ENCODE results near the gene CNTD1. TPM values are rescaled to one million over a fixed set of nuclear protein-coding genes. Genes with fewer than 3 reads are reported as not detected.

Gene CNTD1
- total RNA-seq, 2 donors from 2014 or later, result 1.4 to 7.7 TPM

DNA sequence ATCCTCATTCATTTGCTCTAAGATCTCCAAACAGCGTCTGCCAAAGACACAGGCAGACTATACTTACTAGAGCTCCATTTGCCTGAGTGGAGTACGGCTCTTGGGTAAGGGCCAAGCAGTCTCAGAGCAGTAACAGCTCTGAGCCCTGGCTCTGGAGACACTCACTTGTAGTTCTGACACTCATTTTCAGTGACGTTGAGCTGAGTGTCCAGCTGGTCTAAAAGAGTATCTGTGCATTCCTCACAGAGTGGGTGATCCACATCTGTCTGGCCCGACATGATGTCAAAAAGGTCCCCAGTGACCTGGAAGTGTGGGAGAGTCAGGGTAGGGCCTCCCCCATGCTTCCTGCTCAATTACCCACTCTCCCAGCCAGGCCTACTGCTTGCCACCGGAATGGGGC, 19.7 kb downstream of the CNTD1 start:
- no peak for DNase-seq (ENCODE audit: low spot score)
- no peaks in the 10 kb centered on the region for H3K9me3 ChIP-seq
- TF ChIP-seq POLR2A (IDR thresholded peaks at IDR 0.05), result no peak
- TF ChIP-seq, protein P1, sequence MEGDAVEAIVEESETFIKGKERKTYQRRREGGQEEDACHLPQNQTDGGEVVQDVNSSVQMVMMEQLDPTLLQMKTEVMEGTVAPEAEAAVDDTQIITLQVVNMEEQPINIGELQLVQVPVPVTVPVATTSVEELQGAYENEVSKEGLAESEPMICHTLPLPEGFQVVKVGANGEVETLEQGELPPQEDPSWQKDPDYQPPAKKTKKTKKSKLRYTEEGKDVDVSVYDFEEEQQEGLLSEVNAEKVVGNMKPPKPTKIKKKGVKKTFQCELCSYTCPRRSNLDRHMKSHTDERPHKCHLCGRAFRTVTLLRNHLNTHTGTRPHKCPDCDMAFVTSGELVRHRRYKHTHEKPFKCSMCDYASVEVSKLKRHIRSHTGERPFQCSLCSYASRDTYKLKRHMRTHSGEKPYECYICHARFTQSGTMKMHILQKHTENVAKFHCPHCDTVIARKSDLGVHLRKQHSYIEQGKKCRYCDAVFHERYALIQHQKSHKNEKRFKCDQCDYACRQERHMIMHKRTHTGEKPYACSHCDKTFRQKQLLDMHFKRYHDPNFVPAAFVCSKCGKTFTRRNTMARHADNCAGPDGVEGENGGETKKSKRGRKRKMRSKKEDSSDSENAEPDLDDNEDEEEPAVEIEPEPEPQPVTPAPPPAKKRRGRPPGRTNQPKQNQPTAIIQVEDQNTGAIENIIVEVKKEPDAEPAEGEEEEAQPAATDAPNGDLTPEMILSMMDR (IDR thresholded peaks at IDR 0.05), result no peak
- TF ChIP-seq POLR2AphosphoS5 (IDR thresholded peaks at IDR 0.05), result no peak
- H3K27me3 ChIP-seq (replicated peaks; ENCODE audit: insufficient read depth), result no peaks in the 10 kb centered on the region
- WGBS, result 88% methylated on average over 5 of the region's 5 CpGs
- H3K36me3 ChIP-seq, result peaks cover 19 to 25% of the 10 kb centered on the region in 2 donors
- H3K4me3 ChIP-seq, result no peak overlapping the region
- intact Hi-C loops (cut with DNase I), result no loop called here
- no peak overlapping the region for H3K27ac ChIP-seq
- H3K4me1 ChIP-seq (replicated peaks), result no peaks in the 10 kb centered on the region

DNA sequence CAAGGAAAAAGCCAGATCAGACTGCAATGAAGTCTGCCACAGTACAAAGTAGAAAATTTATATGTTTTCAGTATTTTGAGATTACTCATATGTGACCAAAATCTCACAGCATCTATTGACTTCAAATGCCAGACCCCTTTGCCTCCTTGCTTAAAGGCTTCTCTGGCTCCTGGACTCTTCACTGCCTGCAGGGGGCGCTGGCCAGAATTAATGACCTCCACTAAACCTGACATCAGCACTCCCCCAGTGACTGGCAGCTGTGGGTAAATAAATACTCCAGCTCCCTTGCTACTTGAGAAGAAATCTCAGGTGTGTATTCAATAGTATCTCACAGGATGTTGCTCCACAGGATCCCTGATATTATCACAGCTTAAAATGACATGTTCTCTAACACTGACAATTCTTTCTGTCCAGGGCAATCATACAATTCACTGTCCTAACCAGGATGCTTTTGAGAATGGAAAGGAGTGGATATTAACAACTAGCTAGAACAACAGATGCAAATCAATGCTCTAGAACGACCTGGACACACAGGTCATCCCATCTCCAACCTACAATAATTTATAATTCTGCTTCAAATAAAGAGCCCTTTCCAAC, 21.4 kb downstream of the CNTD1 start:
- WGBS, result 45% methylated on average over 2 of the region's 2 CpGs
- intact Hi-C loops (cut with DNase I), result loop anchor here (5.0 kb wide), 1 partner anchor 98 kb away; no protein-coding TSS in a partner anchor
- Histone ChIP-seq H3K27me3 (replicated peaks; ENCODE audit: insufficient read depth) (no peaks in the 10 kb centered on the region), H3K27ac (no peak overlapping the region), H3K4me1 (replicated peaks) (no peaks in the 10 kb centered on the region), H3K36me3 (peaks cover 19 to 25% of the 10 kb centered on the region in 2 donors), H3K4me3 (no peak overlapping the region), H3K9me3 (no peaks in the 10 kb centered on the region)
- no peak for TF ChIP-seq POLR2A (IDR thresholded peaks at IDR 0.05)
- TF ChIP-seq, protein P1 (IDR thresholded peaks at IDR 0.05), result peak; percentile 10 to 53 (median 24)
- no peak for TF ChIP-seq POLR2AphosphoS5 (IDR thresholded peaks at IDR 0.05)
- DNase-seq (ENCODE audit: low spot score), result no peak

DNA sequence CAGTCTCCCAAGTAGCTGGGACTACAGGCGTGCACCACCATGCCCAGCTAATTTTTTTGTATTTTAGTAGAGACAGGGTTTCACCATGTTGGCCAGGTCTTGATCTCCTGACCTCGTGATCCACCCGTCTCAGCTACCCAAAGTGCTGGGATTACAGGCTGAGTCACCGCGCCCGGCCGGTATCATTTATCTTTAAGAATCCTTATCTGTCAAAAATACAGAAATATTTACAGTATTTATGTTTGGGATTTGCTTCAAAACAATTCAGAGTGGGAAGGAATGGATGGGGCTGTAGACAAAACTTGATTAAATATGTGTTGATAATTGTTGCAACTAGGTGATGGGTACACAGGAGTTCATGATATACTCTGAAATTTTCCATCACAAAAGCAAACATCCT, 22.5 kb downstream of the CNTD1 start:
- DNase-seq (ENCODE audit: low spot score), result no peak

DNA sequence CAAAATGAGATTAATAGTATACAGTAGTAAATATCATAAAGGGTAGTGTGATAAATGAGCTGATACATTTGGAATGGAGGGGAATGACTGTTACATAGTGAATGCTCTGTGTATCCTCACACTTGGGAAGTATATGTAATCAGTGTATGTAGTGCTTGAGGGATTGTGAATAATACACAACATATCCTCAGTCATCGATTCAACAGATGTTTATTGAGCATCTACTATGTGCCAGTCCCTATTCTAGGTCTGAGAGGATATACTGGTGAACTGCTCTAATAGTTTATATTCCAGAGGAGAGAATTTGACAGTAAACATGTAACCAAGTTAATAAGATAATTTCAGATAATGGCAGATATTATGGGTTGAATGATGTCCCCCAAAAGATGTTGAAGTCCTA, 28.8 kb downstream of the CNTD1 start:
- intact Hi-C loops (cut with DNase I), result no loop called here
- 94% methylated on average over 1 of the region's 1 CpG for WGBS
- no peak for TF ChIP-seq POLR2AphosphoS5 (IDR thresholded peaks at IDR 0.05)
- TF ChIP-seq, protein P1 (IDR thresholded peaks at IDR 0.05), result no peak
- TF ChIP-seq POLR2A (IDR thresholded peaks at IDR 0.05), result no peak
- Histone ChIP-seq H3K4me3 (no peak overlapping the region), H3K27ac (no peak overlapping the region), H3K27me3 (replicated peaks; ENCODE audit: insufficient read depth) (no peaks in the 10 kb centered on the region), H3K36me3 (no peaks in the 10 kb centered on the region), H3K9me3 (no peaks in the 10 kb centered on the region), H3K4me1 (replicated peaks) (no peaks in the 10 kb centered on the region)
- DNase-seq (ENCODE audit: low spot score), result no peak

More for the DNA sequence above, 22.5 kb downstream of the CNTD1 start:
- TF ChIP-seq, protein P1 (IDR thresholded peaks at IDR 0.05), result no peak
- TF ChIP-seq POLR2A (IDR thresholded peaks at IDR 0.05) (no peak), POLR2AphosphoS5 (IDR thresholded peaks at IDR 0.05) (no peak)
- 92% methylated on average over 7 of the region's 7 CpGs for WGBS
- Histone ChIP-seq H3K4me3 (no peak overlapping the region), H3K4me1 (replicated peaks) (no peaks in the 10 kb centered on the region), H3K27me3 (replicated peaks; ENCODE audit: insufficient read depth) (no peaks in the 10 kb centered on the region), H3K36me3 (peaks cover 11 to 25% of the 10 kb centered on the region in 2 donors), H3K9me3 (no peaks in the 10 kb centered on the region), H3K27ac (no peak overlapping the region)
- intact Hi-C loops (cut with DNase I), result loop anchor here (5.0 kb wide), 1 partner anchor 99 kb away; no protein-coding TSS in a partner anchor

DNA sequence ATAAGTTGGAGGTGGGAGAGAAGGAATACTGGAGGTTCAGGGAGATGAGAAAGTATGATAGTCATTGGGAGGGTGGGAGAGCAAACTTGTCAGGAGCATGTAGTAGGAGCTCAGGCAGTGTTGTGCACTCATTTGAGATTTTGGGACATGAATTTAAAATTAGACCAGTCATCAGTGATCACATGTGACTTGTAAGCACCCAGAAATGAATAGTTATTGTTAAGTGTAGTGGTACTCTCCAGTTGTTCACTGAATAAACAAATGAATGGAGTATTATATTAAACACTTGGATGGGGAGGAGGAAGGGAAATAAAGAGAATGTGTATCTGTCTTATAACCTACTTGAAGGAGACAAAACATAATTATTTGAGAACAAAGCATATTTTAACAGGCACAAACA, 32.3 kb downstream of the CNTD1 start:
- DNase-seq (ENCODE audit: low spot score), result no peak
- Histone ChIP-seq H3K27ac (no peak overlapping the region), H3K4me3 (no peak overlapping the region), H3K36me3 (no peaks in the 10 kb centered on the region), H3K27me3 (replicated peaks; ENCODE audit: insufficient read depth) (no peaks in the 10 kb centered on the region), H3K4me1 (replicated peaks) (no peaks in the 10 kb centered on the region), H3K9me3 (no peaks in the 10 kb centered on the region)
- TF ChIP-seq, protein P1 (IDR thresholded peaks at IDR 0.05), result no peak
- TF ChIP-seq POLR2A (IDR thresholded peaks at IDR 0.05) (no peak), POLR2AphosphoS5 (IDR thresholded peaks at IDR 0.05) (no peak)
- intact Hi-C loops (cut with DNase I), result loop anchor here (10.0 kb wide), 1 partner anchor 504 kb away; no protein-coding TSS in a partner anchor

All from prostate gland (tissue), 2 donors.